Uterine smooth muscle cell (primary cell): Measurements from ENCODE around the gene COX6A1. TPM values are rescaled to one million over a fixed set of nuclear protein-coding genes. Genes with fewer than 3 reads are reported as not detected.

Experiments
- total RNA-seq: library from RNA; depleted of rRNA; stranded (reverse); fragments of >200 nt; gene quantifications from 2 replicates; pipeline ENCODE4 v1.2.3, GENCODE V29; 2014

Gene COX6A1
- total RNA-seq = 464 and 504 TPM in 2 replicates

DNA sequence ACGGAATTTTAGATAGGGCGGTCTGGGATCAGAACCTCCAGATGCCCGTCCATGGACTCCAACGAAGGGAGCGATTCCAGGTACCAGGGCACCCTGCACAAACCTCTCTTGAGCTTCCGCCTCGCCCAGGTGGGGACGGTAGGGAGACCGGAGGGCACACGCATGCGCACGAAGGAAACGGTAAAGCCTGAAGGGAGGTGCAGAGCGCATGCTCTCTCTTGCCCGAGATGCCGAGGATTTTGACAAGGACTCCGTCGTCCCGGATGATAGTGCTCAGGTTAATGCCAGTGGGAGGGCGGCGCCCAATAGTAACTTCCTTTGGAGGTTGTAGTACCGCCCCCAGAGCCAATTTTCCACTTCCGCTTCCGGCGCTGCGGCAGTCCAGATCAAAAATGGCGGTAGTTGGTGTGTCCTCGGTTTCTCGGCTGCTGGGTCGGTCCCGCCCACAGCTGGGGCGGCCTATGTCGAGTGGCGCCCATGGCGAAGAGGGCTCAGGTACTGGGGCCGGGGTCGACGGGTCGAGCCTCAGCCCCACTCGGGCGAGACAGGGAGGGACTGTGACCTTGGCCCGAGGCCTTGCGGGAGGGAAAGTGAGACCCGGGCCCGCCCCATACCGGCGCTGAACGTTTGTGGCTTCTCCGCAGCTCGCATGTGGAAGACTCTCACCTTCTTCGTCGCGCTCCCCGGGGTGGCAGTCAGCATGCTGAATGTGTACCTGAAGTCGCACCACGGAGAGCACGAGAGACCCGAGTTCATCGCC lies at the start of gene COX6A1:
Gene COX6A1 (plus strand): TSS at position 379 of the 760 bp plus-strand sequence. CDS start 14 bp downstream, at position 393.

DNA sequence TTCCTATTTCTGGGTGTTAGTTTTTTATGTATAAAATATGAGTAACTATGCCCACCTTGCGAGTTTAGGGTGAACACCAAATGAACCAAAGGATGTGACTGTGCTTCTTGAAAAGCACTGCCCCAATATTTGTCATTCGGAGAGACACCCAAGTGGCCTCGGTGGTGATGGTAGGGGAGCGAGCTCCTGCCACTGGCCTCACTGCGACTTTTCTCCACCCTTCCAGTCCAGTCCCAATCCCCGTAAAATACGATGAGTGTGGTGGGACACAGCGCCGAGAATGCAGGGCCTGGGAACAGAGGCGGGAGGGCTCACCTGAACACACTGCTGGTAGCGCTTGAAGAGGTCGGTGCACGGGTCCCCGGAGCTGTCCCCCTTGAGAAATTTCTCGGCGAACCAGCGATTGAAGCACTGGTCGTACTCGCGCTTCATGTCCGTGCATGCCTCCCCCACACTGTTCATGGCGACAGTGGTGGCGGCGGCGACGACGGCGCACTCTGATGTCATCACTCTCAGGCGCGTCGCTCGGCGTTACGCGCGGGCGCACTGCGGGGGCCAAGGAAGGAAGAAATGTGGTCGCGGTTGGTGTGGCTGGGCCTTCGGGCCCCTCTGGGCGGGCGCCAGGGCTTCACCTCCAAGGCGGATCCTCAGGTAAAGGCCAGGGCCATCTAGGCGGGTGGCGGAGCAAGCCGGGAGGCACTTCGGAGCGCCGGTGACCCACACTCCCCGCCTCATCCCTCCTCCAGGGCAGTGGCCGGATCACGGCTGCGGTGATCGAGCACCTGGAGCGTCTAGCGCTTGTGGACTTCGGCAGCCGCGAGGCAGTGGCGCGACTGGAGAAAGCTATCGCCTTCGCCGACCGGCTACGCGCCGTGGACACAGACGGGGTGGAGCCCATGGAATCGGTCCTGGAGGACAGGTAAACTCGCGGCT lies 8.3 kb downstream of the COX6A1 start, which contains the start of the genes GATC and TRIAP1:
Gene GATC (plus strand): TSS at position 534 of the 933 bp plus-strand sequence. CDS start 37 bp downstream, at position 571.
Gene TRIAP1 (minus strand): TSS at position 474 of the 933 bp plus-strand sequence. CDS start 12 bp downstream, at position 462.

DNA sequence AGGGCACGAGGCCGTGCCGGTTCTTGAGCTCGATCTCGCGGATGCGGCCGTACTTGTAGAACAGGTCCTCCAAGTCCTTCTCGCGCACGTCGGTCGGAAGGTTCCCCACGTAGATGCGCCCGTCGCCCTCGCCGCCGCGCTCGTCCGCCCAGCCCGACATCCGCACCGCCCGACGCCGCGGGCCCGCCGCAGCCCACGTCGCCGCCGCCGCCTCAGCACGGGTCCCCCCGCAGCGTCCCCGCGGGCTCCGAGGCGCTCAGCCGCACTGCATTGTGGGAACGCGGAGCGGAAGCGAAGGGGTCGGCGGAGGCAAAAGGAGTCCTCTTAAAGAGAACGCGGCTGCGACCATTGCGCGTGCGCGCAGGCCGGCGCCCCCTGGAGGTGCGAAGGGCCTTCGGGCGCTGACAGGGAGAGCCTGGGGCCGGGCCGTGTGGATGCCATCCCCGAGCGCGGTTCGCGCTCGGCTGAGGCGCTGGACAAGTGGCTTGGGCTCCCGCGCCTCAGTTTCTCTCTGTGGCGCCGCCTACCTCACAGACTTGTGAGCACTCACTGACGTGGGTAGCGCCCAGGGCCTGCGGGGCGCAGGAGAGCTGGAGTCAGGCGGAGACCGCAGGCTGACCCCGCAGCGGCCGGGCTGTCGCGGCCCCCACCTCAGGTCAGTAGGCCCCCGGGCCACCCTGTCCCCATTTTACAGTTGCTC lies 31.7 kb downstream of the COX6A1 start, which contains the start of gene SRSF9:
Gene SRSF9 (minus strand): TSS at position 299 of the 700 bp plus-strand sequence. CDS start 139 bp downstream, at position 160.

Other genes with a start within 250 kb of the COX6A1 start
- 118 and 131 TPM in 2 replicates for gene GCN1, start 243.4 kb upstream of the COX6A1 start, total RNA-seq
- 3,461 and 4,144 TPM in 2 replicates for gene RPLP0, start 237.0 kb upstream of the COX6A1 start, total RNA-seq
- 35.5 and 74.6 TPM in 2 replicates for gene PXN, start 172.4 kb upstream of the COX6A1 start, total RNA-seq
- under 0.01 and 1,000 TPM in 2 replicates for gene RNU4-2, start 146.2 kb upstream of the COX6A1 start, total RNA-seq
- gene RNU4-1, start 144.9 kb upstream of the COX6A1 start, total RNA-seq = under 0.01 and 1,458 TPM in 2 replicates
- 0.66 and 2.4 TPM in 2 replicates for gene SIRT4, start 135.8 kb upstream of the COX6A1 start, total RNA-seq
- not detected in 2 replicates for gene PLA2G1B, start 110.3 kb upstream of the COX6A1 start, total RNA-seq
- gene MSI1, start 68.9 kb upstream of the COX6A1 start, total RNA-seq = 0.11 TPM in 1 of 2 replicates, not detected in the other
- gene TRIAP1, start 8.3 kb downstream of the COX6A1 start, total RNA-seq = 20.4 and 21.9 TPM in 2 replicates
- gene GATC, start 8.3 kb downstream of the COX6A1 start, total RNA-seq = 20.5 and 24.0 TPM in 2 replicates
- gene SRSF9, start 31.6 kb downstream of the COX6A1 start, total RNA-seq = 207 and 311 TPM in 2 replicates
- gene DYNLL1, start 58.0 kb downstream of the COX6A1 start, total RNA-seq = 258 and 322 TPM in 2 replicates
- 28.9 and 34.3 TPM in 2 replicates for gene COQ5, start 91.0 kb downstream of the COX6A1 start, total RNA-seq
- gene RNF10, start 96.2 kb downstream of the COX6A1 start, total RNA-seq = 133 and 137 TPM in 2 replicates
- gene POP5, start 143.3 kb downstream of the COX6A1 start, total RNA-seq = 41.0 and 63.3 TPM in 2 replicates
- 0.44 and 1.1 TPM in 2 replicates for gene CABP1, start 202.5 kb downstream of the COX6A1 start, total RNA-seq
- gene MLEC, start 249.0 kb downstream of the COX6A1 start, total RNA-seq = 145 and 187 TPM in 2 replicates